DND-41 (cell line): ENCODE measurements around the gene PRKCA.

Source experiments
- CTCF ChIP-seq: IDR thresholded peaks from 2 replicates; pipeline ENCODE4 v1.5.1; 2012; ENCODE audit warnings: borderline replicate concordance, low read length, moderate library complexity, mild to moderate bottlenecking; ENCODE audit not compliant: poor library complexity, severe bottlenecking; ENCODE audit errors: extremely low read depth
- EZH2 ChIP-seq: IDR thresholded peaks from 3 replicates; pipeline ENCODE4 v1.6.1; 2012; ENCODE audit warnings: borderline replicate concordance, low read depth, mild to moderate bottlenecking, moderate library complexity, low read length, inconsistent platforms; ENCODE audit not compliant: severe bottlenecking

GRCh38 chr17:66789093-66789492, 486.7 kb downstream of the PRKCA start:
- TF ChIP-seq CTCF (no peak), EZH2 (no peak)
